VCaP (cell line): Measurements from ENCODE around the gene HARS2.
"Not testable (repeated sequence)": the region's sequence is repeated elsewhere in the genome, so short reads cannot be mapped to it uniquely, and the experiment has no call there.

Source experiments
- H3K27ac ChIP-seq: fragments of 450-650 bp; 2 replicates; pipeline ENCODE4 v1.5.1; 2017
- CTCF ChIP-seq: fragments of 450-650 bp; conservative IDR thresholded peaks from 2 replicates; pipeline ENCODE4 v1.5.1; 2017; ENCODE audit warnings: mild to moderate bottlenecking, moderate library complexity

HARS2 gene, protein sequence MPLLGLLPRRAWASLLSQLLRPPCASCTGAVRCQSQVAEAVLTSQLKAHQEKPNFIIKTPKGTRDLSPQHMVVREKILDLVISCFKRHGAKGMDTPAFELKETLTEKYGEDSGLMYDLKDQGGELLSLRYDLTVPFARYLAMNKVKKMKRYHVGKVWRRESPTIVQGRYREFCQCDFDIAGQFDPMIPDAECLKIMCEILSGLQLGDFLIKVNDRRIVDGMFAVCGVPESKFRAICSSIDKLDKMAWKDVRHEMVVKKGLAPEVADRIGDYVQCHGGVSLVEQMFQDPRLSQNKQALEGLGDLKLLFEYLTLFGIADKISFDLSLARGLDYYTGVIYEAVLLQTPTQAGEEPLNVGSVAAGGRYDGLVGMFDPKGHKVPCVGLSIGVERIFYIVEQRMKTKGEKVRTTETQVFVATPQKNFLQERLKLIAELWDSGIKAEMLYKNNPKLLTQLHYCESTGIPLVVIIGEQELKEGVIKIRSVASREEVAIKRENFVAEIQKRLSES

DNA sequence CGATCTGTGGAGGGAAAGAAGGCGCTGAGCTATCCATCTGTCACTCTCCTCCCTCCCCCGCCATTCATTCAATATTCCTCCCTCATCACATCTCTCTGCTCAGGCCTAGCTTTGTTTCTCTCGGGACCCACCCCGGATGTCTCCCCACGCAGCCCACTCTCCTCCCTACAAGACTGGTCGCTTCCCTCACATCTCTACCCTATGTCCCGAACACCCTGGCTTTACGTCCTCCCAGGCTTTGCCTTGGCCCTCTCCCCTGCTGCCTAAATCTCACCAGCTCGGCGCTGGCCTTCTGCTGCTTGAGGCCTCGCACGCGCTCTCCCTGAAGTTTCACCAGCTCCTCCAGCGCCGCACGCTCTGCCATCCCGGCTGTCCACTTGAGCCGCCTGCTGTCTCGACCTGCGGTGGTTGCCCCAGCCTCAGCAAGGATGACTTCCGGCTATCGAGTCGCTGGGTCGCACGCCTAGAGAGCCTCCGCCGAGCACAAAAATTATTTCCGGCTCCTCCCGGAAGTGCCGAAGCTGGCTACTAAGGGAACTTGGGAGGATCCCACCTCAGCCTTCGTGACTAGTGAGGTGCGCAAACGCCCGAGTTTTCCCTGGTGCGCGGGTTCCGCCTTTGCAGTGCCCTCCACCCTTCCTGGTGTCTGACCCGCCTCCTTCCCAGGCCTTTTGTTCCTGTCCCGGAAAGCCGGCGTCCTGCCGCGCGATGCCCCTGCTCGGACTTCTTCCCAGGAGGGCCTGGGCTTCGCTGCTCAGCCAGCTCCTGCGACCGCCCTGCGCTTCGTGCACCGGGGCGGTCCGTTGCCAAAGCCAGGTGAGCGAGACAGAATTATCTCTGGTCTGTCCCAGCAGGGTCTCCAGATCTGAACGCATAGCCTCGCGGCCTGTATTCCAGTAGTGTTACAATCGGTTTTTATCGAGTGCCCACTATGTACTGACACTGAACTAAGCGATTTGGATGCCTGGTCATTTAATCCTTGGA is at the start of gene HARS2, which contains the start of gene HARS1:
Gene HARS2, plus strand, starts transcription at position 515 of the 984 bp plus-strand sequence. Its CDS starts 194 bp downstream, at position 709.
Gene HARS1, minus strand, starts transcription at position 430 of the 984 bp plus-strand sequence. Its CDS starts 66 bp downstream, at position 364.
- peak within 1 kb of the TSS; percentile 85 for H3K27ac ChIP-seq
- no peak for TF ChIP-seq CTCF

DNA sequence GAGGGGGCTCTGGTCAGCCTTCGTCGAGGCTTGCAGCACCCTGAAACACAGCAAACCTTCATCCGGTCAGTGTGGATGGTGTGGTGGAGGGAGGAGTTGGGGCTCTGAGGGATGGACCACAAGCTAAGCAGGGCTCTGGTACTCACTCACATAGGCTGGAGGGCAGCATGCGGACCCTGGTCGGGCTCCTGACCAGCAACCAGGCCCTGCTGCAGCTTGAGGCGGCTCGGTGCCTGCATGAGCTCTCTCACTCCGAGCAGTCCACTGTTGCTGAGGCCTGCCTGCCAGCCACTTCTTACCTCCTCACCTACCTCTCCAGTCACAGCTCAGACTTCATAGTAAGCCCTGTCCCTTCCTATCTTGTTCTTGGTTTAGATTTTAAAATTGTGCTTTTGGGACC is 49.5 kb upstream of the HARS2 start:
- no peak overlapping the region for H3K27ac ChIP-seq
- TF ChIP-seq CTCF = no peak

DNA sequence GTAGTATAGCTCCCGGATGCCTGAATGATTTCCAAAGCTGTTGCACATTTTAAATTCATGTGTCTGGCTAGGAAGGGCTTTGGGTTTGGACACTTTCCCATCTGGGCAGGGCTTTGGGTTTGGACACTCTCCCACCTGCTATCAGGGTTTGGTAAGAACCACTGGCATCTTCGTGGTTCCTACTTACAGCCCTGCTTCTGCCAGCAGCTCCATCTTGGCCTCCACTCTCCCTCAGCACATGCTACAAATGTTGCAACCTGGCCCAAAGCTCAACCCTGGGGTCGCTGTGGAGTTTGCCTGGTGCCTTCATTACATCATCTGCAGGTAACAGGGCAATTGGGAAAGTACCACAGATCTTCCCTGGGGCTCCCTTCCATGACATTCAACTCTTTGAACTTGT is 48.5 kb upstream of the HARS2 start:
- no peak overlapping the region for H3K27ac ChIP-seq
- TF ChIP-seq CTCF = no peak

DNA sequence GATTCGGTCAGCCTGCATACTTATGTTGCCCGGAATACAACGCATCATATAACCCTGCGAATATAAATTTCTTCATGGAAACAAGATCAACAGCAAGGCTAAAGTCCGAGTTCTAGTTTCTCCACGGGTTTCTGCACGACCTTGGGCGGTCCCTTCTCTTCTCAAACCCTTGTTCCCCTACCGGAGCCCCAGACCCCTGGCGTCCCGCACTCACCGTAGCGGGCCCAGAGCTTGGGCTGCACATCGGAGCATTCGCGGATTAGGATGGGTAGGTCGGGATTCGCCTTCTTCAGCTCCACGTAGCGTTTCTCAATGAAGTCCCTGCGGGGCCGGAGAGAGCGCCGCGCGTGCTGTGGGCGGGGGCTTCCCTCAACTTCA is 44.2 kb upstream of the HARS2 start:
- TF ChIP-seq CTCF = no peak
- H3K27ac ChIP-seq = peak overlapping the region; percentile 80

- no peak for TF ChIP-seq CTCF
- H3K27ac ChIP-seq = no peak overlapping the region
Measured at GRCh38 chr5:140658870-140659269, 32.4 kb upstream of the HARS2 start.

DNA sequence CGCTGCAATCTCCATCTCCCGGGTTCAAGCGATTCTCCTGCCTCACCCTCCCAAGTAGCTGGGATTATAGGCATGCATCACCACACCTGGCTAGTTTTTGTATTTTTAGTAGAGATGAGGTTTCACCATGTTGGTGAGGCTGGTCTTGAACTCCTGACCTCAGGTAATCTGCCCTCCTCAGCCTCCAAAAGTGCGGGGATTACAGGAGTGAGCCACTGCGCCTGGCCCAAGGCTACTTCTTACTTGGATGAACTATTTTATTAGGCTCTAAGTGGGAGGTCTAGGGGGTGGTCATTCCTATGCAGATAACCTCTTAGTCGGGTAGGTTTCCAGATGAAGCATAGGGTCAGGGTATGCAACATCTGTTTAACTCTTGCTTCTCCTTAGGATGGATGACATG is 30.9 kb upstream of the HARS2 start:
- H3K27ac ChIP-seq = not testable (repeated sequence)

DNA sequence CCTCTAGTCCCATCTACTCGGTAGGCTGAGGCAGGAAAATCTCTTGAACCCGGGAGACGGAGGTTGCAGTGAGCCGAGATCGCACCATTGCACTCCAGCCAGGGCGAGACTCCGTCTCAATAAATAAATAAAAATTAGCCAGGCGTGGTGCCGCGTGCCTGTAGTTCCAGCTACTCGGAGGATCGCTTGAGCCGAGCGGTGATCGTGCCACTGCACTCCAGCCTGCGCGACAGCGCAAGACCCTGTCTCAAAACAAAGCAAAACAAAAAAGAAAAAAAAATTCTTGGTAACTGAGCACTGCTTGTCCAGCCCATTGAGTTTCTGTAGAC is 27.3 kb upstream of the HARS2 start:
- peak overlapping the region; percentile 90 for H3K27ac ChIP-seq

More for the DNA sequence above, 27.3 kb upstream of the HARS2 start:
- TF ChIP-seq CTCF = no peak
